ENCODE results near the gene WDPCP. TPM values are rescaled to one million over a fixed set of nuclear protein-coding genes. Genes with fewer than 3 reads are reported as not detected.

The WDPCP gene
- total and polyA plus RNA-seq, 2 experiments from 2014 or later = 8.8 to 20.4 TPM

- TF ChIP-seq ZNF462 (CRISPR knock-in tag; IDR thresholded peaks at IDR 0.05) (no peak), ZNF114 (CRISPR knock-in tag; IDR thresholded peaks at IDR 0.05) (no peak), JUNB (IDR thresholded peaks at IDR 0.05; ENCODE audit: unreplicated experiment) (no peak), ETS1 (IDR thresholded peaks at IDR 0.05) (no peak)
Measured at GRCh38 chr2:63345285-63345633, 243.0 kb downstream of the WDPCP start (continued).

GRCh38 chr2:63344575-63345284 lies 243.5 kb downstream of the WDPCP start:
- Histone ChIP-seq H3K79me2 (replicated peaks; ENCODE audit: insufficient read depth) (no peaks in the 10 kb centered on the region), H3K4me3 (no peak overlapping the region), H3F3A (replicated peaks; ENCODE audit: low read depth) (no peaks in the 10 kb centered on the region), H3K27me3 (ENCODE audit: insufficient read depth) (no peaks in the 10 kb centered on the region), H3K9me2 (ENCODE audit: insufficient read depth) (no peaks in the 10 kb centered on the region; the same call in 1 of the 2 replicates), H2AFZ (no peak overlapping the region), H4K20me1 (replicated peaks; ENCODE audit: insufficient read depth) (no peaks in the 10 kb centered on the region), H3K4me1 (ENCODE audit: insufficient read depth) (peaks cover 8% of the 10 kb centered on the region), H3K4me2 (no peak overlapping the region), H3K27ac (ENCODE audit: low read depth) (no peak overlapping the region), H3K36me3 (ENCODE audit: insufficient read depth) (0 out of 2 replicates have a peak, but pooled peaks cover 4% of the 10 kb centered on the region)
- Mint-ChIP-seq H3K27me3 (ENCODE audit: insufficient read depth, low read depth, poor library complexity) (peaks cover 5% of the 10 kb centered on the region), H3K36me3 (ENCODE audit: low read depth) (peaks cover 21% of the 10 kb centered on the region), H3K4me3 (no peak overlapping the region), H3K27ac (no peak overlapping the region), H3K9me3 (peaks cover 20% of the 10 kb centered on the region), H3K4me1 (peaks cover 7% of the 10 kb centered on the region)
- ATAC-seq (no peak), DNase-seq (ENCODE audit: low spot score) (no peak)
- no peak for TF ChIP-seq POLR2AphosphoS5 (IDR thresholded peaks at IDR 0.05; ENCODE audit: low read depth)
